HG03066 (cell line): ENCODE results near the gene PTPRN2.

Source experiments
- ATAC-seq: cut with Tn5 transposase; IDR thresholded peaks from one replicate; pipeline ENCODE4 v1.9.1; 2021; ENCODE audit warnings: low read depth; ENCODE audit not compliant: unreplicated experiment

Gene PTPRN2

DNA sequence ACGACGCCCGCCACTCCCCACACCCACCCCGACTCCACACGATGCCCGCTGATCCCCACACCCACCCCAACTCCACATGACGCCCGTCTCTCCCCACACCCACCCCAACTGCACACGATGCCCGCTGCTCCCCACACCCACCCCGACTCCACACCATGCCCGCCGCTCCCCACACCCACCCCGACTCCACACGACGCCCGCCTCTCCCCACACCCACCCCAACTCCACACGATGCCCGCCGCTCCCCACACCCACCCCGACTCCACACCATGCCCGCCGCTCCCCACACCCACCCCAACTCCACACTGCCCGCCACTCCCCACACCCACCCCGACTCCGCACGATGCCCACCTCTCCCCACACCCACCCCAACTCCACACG is 933.8 kb downstream of the PTPRN2 start:
- no peak for ATAC-seq

- no peak for ATAC-seq
These were observed 934.4 kb downstream of the PTPRN2 start for GRCh38 chr7:157652954-157653826.

DNA sequence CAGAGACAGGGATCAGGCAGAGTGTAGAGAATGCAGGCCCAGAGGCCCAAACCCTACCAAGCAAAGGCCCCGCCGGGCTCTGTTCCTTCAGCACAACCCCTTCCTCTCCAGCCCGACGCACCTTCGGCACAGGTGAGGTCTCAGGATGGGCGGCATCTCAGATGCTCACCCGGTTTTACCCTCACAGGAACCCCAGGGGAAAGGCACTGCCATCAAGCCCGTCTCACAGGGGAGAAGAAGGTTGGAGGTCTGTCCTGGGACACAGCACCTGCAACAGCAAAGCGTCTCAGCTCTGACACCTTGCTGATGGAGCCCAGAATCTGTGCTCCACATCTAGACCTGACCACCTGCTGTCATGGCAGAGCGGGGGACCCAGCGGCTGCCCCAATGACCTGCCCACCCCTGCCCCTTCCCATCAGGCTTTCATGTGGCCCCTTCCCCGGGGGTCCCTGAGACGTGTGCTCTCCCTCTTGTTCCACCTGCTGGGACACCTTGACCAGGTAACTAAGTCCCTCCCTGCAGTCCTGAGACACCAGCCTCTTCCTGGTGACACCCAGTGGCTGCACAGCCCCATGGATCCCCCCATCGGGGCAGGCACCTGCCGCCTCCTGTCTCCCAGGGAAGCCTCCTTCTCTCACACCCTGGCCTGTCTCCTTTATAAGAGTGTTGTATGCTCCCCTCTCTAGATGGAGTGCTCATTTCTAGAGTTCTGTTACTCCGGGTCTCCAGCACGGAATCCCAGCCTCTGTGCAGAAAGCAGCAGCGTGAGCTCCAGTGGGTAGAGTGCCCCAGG is 935.3 kb downstream of the PTPRN2 start:
- no peak for ATAC-seq

- no peak for ATAC-seq
These were observed 936.1 kb downstream of the PTPRN2 start for GRCh38 chr7:157651366-157652160.

DNA sequence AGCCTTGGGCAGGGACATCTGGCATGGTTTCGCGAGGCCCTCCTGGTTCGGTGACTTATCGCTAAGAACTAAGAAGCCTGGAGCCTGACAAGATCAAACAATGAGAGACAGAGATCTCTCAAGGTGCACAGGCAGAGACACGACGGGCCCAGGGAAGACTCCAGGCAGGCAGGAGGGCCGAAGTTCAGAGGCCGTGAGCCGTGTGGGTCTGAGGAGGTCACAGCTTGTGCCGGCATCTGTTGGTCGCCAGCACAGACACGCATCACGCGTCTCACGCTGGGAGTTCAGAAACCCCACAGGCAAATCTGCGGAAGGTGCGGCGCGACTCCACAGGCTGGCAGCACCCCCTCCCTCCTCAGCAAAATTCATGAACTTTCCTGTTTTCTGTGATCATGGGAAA is 936.8 kb downstream of the PTPRN2 start:
- ATAC-seq = no peak

- ATAC-seq = no peak
These were observed 937.4 kb downstream of the PTPRN2 start for GRCh38 chr7:157650131-157650631.

GRCh38 chr7:157646551-157646950 is 941.1 kb downstream of the PTPRN2 start:
- no peak for ATAC-seq

- ATAC-seq = no peak
These were observed 942.1 kb downstream of the PTPRN2 start for GRCh38 chr7:157645539-157645938.

DNA sequence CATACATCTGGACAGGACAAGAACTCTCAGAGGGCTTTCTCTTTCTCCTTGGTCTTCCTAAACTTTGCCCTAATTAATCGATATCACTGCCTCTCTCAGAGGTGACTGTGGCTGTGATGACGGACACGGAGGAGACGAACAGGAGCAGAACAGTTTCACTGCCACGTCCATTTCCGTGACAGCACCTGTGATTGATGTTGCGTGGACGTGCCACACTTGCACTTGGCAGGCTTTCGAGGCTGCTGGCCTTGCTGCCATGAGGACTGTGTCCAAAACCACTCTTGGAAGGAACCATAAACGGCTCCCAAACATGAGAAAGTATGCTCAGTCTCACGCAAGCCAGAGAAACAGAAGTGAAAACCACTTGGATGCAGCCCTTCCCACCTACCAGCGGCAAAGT is 942.7 kb downstream of the PTPRN2 start:
- no peak for ATAC-seq

DNA sequence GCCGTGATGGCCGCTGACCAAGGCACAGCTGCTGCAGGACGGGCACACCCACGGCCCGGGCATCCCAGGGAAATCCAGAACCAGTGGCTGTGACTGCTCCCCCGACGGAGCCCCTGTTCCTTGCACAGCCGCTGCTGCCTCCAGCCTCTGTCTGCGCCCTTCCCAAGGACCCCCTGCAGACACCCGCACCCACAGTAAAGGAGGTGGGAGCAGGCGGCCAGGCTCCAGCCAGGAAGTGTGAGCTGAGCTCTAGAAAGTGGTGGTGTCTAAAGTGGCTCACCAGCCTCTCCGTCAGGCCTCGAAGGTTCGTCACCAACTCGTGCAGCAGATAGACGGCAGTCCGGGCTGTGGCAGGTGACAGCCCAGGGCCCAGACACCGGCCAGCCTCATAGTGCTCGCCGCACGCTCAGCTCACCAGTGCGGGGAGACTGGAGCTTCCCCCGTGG is 944.1 kb downstream of the PTPRN2 start:
- no peak for ATAC-seq

DNA sequence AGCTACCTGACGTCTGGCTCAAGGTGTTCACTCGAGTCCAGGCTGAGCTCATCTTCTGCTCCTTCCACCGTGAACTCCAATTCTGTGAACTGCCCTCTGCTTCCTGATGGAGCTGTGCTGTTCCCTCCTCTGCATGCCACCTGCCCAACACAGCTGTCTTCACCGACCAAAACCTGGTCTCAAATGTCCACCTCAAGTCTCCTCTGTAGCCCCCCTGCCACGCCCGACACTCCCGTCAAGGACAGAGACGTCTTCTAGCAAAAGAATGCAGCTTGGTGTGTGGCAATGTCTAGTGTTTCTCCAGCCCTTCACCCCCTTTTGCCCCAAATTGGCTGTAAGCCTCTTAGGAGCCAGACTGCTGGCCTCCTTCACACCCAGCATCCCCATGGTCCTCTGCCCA is 945.8 kb downstream of the PTPRN2 start:
- no peak for ATAC-seq

DNA sequence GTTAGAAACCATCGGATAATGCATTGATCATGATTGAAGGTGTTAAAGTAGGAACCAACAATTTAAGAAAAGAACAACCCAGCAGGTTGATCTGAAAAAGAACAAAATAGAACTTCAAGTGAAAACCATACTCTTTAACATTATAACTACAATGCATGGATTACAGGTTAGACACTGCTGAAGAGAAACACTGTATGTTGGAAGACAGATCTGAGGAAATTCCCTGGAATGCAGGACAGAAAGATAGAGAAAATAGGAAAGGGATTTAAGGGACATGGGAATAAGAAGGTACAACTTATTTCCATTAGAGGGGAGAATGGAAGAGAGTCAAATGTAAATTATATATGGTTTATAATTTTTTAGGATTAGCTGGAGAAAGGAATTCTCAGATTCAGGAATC is 947.5 kb downstream of the PTPRN2 start:
- no peak for ATAC-seq

GRCh38 chr7:157638563-157638962 is 949.1 kb downstream of the PTPRN2 start:
- no peak for ATAC-seq

DNA sequence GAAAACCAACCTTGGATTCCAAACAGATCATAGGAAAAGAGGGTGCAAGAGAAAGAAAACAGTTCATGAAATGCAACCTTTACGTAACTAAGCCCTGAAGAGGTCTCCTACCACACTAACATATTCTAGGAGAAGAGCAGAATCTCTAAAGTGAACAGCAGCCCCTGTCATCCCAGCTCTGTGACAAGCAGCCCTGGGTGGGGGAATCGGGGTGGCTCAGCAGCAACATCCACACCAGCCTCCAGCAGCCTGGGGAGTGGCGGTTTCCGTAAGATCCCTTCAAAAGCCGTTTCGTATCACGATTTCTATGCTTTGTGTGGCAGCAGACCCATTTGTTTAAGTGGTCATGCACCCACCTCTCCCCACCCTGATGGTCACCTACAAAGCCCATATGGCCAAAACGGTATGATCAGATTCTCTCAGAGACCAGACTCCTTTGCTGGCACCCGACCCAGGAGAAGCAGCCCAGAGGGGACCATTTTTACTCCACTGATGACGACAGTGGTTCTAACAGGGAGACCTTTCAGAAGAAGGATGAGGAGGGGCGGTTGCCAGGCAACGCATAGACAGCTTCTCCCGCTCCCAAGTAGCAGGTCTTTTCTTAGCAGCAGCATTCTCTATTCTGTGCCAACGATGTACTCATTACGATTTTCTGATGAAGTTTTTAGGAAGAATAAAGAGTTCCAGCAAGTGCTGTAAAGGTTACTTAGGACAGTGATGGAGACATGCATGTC is 950.2 kb downstream of the PTPRN2 start:
- no peak for ATAC-seq

DNA sequence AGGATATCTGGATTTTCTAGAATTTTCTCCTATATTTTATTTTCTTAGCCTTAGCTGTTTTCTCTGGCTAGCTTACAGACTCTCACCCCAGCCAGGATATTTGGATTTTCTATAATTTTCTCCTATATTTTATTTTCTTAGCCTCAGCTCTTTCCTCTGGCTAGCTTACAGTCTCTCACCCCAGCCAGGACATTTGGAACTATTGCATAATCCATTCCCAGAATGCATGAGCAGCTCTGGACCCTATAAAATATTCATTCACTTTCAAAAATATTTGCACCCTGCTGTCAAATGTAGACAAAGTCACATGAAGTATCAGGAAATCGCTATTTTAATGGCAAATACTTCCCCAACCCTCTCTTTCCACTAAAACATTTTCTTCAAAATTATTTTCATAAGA is 952.0 kb downstream of the PTPRN2 start:
- no peak for ATAC-seq

DNA sequence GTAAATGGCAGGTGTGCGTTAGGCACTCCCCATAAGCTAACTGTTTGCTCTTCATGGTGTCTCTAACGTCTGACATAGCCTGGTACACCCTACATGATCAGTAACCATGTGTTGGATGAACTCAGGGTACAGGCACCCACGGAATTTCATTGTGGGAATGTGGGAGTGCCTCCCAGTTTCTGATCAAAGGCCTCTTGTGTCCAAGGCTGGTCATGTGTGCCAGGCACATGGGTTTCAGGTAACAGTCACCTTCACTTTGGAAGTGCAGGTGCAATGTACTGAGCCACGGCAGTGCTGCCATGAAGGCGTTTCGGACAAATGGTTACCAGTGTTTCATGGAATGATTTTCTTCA is 952.5 kb downstream of the PTPRN2 start:
- no peak for ATAC-seq

GRCh38 chr7:157634401-157635147 is 953.0 kb downstream of the PTPRN2 start:
- ATAC-seq = no peak

DNA sequence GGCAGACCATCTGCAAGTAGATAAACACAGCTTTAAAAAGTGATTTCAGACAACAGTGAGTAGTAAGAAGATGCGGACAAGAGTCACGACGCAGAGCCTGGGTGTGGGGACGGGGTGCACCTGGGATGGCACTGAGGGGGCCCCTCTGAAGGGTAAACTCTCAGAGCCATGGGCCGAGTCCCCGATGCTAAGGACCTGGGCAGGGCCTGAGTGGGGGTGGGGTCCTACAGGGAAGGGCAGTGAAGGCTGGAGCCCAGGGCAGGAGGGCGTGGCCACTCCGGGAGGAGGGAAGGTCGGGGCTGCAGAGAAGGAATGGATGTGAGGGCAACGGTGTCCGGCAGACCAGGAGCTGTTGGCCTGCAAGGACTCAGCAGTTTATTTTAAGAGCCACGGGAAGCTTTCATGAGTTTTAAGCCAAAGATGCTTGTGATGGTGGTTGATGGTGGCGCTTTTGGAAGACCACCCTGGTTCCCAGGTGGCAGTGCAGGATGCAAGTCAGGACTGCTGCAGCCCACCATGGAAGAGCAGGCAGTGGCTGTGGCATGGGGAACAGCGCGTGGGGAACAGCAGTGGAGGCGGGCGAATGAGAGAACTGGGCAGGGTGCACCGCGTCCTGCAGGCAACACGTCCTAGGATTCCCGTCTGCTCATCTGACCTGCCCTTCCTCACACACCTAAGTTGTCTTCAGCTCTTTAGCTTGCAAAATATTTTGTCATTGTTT is 954.0 kb downstream of the PTPRN2 start:
- no peak for ATAC-seq

- no peak for ATAC-seq
These were observed 957.2 kb downstream of the PTPRN2 start for GRCh38 chr7:157630301-157630853.
